ENCODE data around the gene MECP2.
"Not testable (repeated sequence)": the region's sequence is repeated elsewhere in the genome, so short reads cannot be mapped to it uniquely, and the experiment has no call there.

MECP2 gene

GRCh38 chrX:154097589-154098541 lies at the start of gene MECP2:
TSS of gene MECP2 (minus strand) at chrX:154097717.
- intact Hi-C loops (cut with DNase I) = loop anchor here (5.0 to 10.0 kb wide), 2 partner anchors 83 to 126 kb away; partner anchors contain the start of genes HCFC1, IRAK1 and TMEM187
- DNase-seq = peak; percentile 80 to 97 (median 92)

- intact Hi-C loops (cut with DNase I); DNase-seq: not testable (repeated sequence)
These were observed 46.5 kb upstream of the MECP2 start, which contains the start of gene OPN1LW for GRCh38 chrX:154144010-154144409. TSS of gene OPN1LW (plus strand) at chrX:154144243. CDS start at chrX:154144284, 41 bp downstream.

DNA sequence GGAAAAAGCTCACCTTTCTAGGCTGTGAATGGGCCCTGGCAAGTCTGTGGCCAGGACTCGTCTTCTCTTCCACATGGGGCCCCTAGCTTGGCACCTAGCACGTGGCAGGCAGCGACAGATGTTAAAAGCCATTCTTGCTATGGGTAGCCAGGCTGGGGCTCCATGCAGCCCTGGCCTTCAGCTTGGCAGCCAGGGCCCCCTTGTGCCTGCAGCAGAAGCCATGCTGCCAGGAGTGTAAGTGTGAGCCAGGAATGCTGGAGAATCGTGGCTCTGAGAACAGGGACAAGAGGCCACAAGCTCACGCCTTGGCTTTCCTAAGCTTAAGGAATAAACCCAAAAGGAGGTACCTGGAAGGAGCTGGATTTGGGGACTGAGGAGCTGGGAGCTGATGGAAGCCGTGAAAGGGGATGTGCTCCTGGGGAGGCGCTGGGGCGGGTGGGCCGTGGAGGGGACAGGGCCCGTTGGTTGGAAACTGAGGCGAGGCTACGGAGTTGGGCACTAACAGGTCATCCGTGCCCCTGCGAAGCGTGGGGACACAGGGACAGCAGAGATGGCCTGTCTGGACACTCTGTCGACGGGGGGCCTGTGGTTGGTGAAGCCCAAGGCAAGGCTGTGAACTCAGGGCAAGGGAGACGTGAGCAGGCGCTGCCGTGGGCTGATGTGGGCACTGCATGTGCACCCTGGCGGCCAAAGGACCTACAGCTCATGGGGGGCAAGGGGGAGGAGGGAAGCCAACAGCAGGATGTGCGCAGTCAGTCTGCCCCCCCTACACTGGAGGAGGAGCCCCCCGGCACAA lies 45.6 kb upstream of the MECP2 start:
- intact Hi-C loops (cut with DNase I) = no loop called here
- no peak for DNase-seq

GRCh38 chrX:154142386-154142785 lies 44.9 kb upstream of the MECP2 start:
- DNase-seq = no peak
- intact Hi-C loops (cut with DNase I) = no loop called here

GRCh38 chrX:154140742-154141141 lies 43.2 kb upstream of the MECP2 start:
- no peak for DNase-seq
- intact Hi-C loops (cut with DNase I) = no loop called here

- intact Hi-C loops (cut with DNase I) = no loop called here
- no peak for DNase-seq
These were observed 42.7 kb upstream of the MECP2 start for GRCh38 chrX:154140206-154140605.

GRCh38 chrX:154138857-154139256 lies 41.3 kb upstream of the MECP2 start:
- no peak for DNase-seq
- intact Hi-C loops (cut with DNase I) = no loop called here

GRCh38 chrX:154136627-154137161 lies 39.2 kb upstream of the MECP2 start:
- intact Hi-C loops (cut with DNase I) = no loop called here
- DNase-seq = peak in 41 of 42 donors; percentile 17 to 84 (median 58)

DNA sequence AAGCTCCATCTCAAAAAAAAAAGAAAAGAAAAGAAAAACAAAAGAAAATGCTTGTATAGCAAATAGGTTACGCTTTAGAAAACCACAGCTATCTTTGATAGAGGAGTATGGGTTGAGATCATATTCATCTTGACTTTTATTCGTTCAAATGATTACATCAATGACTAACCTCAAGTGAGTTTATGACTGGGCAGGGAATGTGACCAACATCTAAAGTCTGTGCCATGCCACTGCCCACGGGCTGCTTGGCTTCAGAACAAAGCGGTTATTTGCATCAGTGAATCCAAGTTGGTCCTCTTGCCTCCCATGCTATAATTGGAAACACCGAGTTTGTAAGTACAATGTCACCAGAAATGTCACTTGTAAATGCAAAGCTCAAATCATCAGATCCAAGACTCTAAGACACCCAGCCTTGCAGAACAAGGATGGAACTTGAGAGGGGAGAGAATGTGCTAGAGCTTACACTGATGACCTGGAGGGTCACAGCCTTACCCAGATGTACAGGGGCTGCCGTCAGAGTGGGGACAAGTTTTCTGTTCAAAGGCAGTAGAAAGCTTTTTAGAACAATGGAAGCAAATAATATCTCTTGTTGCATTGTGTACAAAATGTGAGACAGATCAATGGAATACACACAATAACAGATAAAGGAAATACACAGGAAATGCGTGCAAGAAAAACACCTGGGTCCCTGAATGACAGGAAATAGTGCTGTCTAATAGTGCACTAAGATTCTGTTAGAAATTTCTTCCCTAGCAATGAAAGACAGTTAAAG lies 38.1 kb upstream of the MECP2 start:
- intact Hi-C loops (cut with DNase I) = no loop called here
- DNase-seq = peak in 1 of 42 donors; percentile 7

DNA sequence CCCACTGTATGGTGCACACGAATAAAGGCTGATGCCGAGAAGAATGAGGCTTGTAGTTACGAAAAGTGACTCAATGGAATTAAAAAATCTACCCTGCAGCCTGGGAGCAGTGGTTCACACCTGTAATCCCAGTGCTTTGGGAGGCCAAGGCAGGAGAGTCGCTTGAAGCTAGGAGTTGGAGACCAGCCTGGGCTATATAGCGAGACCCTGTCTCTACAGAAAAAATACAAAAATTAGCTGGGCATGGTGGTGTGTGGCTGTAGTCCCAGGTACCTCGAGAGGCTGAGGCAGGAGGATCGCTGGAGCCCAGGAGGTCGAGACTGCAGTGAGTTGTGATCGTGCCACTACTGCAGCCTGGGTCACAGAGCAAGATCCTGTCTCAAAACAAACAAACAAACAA lies 34.8 kb upstream of the MECP2 start:
- intact Hi-C loops (cut with DNase I) = no loop called here
- DNase-seq = peak in 1 of 42 donors; percentile 7

DNA sequence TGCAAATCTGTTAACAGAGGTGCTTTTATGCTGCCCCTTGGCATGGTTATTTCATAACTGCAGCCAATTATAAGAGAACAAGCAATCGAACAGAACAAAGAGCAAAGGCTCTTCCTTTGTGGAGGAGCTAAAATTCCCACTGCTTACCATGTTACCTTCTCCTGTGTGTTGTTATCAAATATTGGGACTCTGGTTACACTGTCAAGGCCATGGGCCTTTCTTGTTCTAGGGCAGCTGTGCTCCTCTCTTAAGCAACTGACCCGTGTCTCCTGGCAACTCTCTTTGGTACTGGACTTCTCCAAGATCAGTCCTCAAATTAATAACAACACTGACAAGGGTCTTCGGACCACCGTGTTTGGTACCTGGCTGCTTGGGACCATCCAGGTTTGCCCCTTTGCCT lies 34.4 kb upstream of the MECP2 start:
- DNase-seq = no peak
- intact Hi-C loops (cut with DNase I) = no loop called here

DNA sequence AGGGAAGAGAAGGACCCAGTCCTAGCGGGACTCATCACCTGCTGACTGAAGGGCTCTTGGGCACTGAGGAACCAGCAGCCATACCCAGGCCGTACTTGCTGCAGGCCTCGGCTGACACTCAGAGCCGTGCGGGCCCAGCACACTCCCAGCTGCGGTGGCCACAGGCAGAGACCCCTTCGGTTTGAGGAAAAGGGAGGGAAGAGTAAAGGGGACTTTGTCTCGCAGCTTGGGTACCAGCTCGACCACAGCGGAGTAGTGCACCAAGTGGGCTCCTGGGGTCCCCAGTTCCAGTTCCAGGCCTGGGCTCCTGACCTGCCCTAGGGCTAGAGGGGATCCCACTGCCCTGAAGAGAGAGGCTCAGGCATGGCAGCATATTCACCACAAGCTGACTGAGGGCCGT lies 28.6 kb upstream of the MECP2 start:
- DNase-seq = peak in 1 of 42 donors; percentile 25
- intact Hi-C loops (cut with DNase I) = no loop called here

GRCh38 chrX:154125391-154126040 lies 28.0 kb upstream of the MECP2 start:
- DNase-seq = peak in 16 of 42 donors; percentile 1 to 45 (median 26)

GRCh38 chrX:154123241-154124219 lies 26.0 kb upstream of the MECP2 start:
- DNase-seq = peak in 10 of 42 donors; percentile 2 to 44 (median 14)
- intact Hi-C loops (cut with DNase I) = no loop called here

More at GRCh38 chrX:154125391-154126040, 28.0 kb upstream of the MECP2 start:
- intact Hi-C loops (cut with DNase I) = no loop called here

DNA sequence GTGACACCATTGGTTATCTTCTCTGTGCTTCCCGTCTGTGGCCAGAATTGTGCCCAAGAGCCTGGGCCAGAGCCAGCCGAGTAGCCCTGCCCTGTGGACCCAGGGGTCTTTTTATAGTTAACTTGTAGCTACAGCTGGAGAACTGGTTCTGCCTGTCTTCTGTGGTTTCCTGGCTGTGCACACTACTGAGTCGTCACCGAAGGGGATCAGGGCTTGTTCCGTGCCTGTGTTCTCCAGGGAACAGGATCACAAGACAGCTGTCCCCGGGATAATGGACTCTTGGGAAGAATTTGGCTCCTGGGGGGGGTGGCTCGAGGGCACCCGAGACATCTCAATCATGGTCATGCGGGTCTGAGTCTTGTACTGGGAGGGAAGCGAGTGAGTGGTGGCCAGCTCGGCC lies 24.4 kb upstream of the MECP2 start:
- peak in 1 of 42 donors; percentile 12 for DNase-seq
- intact Hi-C loops (cut with DNase I) = no loop called here

DNA sequence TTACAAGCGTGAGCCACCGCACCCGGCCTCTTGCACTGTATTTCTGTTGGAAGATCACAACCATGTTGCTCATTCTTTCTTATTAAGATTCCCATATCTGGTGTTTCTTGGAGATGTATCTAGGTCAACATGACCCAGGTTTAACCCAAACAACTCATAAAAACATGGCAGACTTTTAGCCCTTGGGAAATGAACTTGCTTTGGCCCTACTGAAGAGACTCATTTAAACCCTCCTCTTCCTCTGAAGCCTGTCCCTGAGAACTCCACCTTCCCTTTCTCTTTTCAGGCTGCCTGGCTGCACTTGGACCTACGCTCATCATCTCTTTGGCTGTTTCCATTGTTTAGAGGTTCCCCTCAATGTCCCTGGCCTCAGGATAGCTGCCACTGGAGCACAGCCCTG lies 23.7 kb upstream of the MECP2 start:
- DNase-seq = peak in 1 of 42 donors; percentile 4
- intact Hi-C loops (cut with DNase I) = no loop called here

DNA sequence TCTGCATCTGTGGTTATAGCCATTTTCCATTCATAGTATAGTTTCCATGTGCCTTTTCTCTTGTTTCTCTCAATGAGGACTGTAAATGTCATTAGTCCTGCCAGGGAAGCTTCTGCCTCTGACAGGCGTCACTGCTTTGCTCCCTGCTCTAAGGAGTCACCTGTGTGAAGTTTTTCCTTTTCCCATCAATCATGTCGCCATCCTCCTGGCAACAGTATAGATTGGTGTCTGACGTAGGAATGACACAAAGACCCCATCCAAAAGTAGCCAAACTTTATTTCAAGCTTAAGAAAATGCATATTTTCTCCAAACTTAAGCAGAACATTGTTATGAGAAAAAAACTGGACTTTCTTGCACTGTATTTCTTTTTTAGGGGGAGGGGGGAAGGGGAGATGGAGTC lies 23.1 kb upstream of the MECP2 start:
- intact Hi-C loops (cut with DNase I) = no loop called here
- DNase-seq = no peak
